OCI-LY1 (cell line): ENCODE data around the gene CHRNA3.

Source experiments
- CTCF ChIP-seq: fragments of 200-600 bp; sonication (generic), shearing (Covaris generic); IDR thresholded peaks from 2 replicates; pipeline ENCODE4 v1.5.1; 2017; ENCODE audit warnings: mild to moderate bottlenecking, antibody characterized with exemption, low read length, moderate library complexity, mixed read lengths
- EZH2 ChIP-seq: fragments of 200-600 bp; sonication (generic), shearing (Covaris generic); IDR thresholded peaks from 2 replicates; pipeline ENCODE4 v1.8.0; 2017; ENCODE audit warnings: borderline replicate concordance, mixed run types, mild to moderate bottlenecking, antibody characterized with exemption, low read length, moderate library complexity, mixed read lengths

DNA sequence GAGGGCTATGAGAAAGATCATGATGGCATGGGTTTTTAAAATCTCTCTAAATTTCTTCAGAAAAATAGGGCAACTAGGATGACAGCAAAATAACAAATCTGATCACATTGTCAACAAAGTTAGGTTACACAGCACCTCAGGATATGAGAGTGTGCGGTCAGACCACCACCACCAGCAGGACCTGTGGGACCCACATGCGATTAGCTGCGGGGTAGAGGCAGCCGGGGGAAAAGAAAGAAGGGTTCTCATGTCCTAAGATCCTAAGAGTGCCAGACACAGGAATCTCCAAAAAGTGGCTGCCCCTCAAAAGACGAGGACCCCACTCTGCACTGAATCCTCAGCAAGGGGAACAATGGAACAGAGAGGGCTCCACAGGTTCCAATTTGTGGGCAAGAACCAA is 15.6 kb downstream of the CHRNA3 start:
- TF ChIP-seq EZH2: no peak
- TF ChIP-seq CTCF: no peak
